Kidney (tissue), 14 donors: ENCODE results near the gene CCDC7. TPM values are rescaled to one million over a fixed set of nuclear protein-coding genes. Genes with fewer than 3 reads are reported as not detected.

Experiments
- DNase-seq, 5 donors: peaks; one replicate each; pipeline ENCODE4 v3.0.0-alpha.2; 2013 to 2020
- FAIRE-seq: peaks from 2 replicates; lab custom pipeline; 2012; peaks lifted over from hg19 to GRCh38; lab: Jason Lieb, UNC
- H3K27ac ChIP-seq, 2 donors: one replicate each; pipeline ENCODE4 v1.7.0; 2013; ENCODE audit warnings: low read depth in 2 of 2, low read length in 2 of 2, inconsistent platforms in 1 of 2
- H3K27me3 ChIP-seq: one replicate; pipeline ENCODE4 v1.7.1; 2013; ENCODE audit warnings: low read length, inconsistent platforms; ENCODE audit not compliant: control insufficient read depth, insufficient read depth
- H3K36me3 ChIP-seq, 3 donors: one replicate each; pipeline versions ENCODE4 v1.7.0 to v1.7.1; 2013; ENCODE audit warnings: low read length in 3 of 3, control low read depth in 1 of 3, inconsistent platforms in 1 of 3; ENCODE audit not compliant: insufficient read depth in 3 of 3, control insufficient read depth in 2 of 3
- H3K4me1 ChIP-seq, 3 donors: one replicate each; pipeline versions ENCODE4 v1.7.0 to v1.7.1; 2013; ENCODE audit warnings: low read length in 3 of 3, inconsistent platforms in 1 of 3, low read depth in 1 of 3; ENCODE audit not compliant: control insufficient read depth in 2 of 3, insufficient read depth in 2 of 3
- H3K4me3 ChIP-seq, 3 donors: one replicate each; pipeline versions ENCODE4 v1.7.0 to v1.8.1; 2013; ENCODE audit warnings: low read length in 3 of 3, control low read depth in 1 of 3, inconsistent platforms in 1 of 3
- H3K9ac ChIP-seq, 3 donors: one replicate each; pipeline versions ENCODE4 v1.7.0 to v1.7.1; 2013; ENCODE audit warnings: low read length in 3 of 3, control low read depth in 1 of 3, inconsistent platforms in 1 of 3
- H3K9me3 ChIP-seq, 3 donors: one replicate each; pipeline versions ENCODE4 v1.7.0 to v1.7.1; 2013; ENCODE audit warnings: low read length in 3 of 3, control low read depth in 1 of 3, inconsistent platforms in 1 of 3; ENCODE audit not compliant: control insufficient read depth in 2 of 3, insufficient read depth in 1 of 3
- CTCF ChIP-seq: IDR thresholded peaks from 3 replicates; pipeline ENCODE4 v1.5.1; 2012; ENCODE audit warnings: mild to moderate bottlenecking, moderate library complexity, borderline replicate concordance; ENCODE audit not compliant: insufficient read depth; ENCODE audit errors: extremely low read depth
- intact Hi-C: fragments of 100-400 bp; cut with DNase I; formaldehyde crosslinking; loops from one replicate; pipeline ENCODE4 v1.11.1; 2022
- polyA plus RNA-seq: library from polyadenylated mRNA; stranded (reverse); fragments of 350-450 nt; fragmentation: Illumina TruSeq; extraction: RNeasy Lipid Tissue Mini Kit (QIAGEN cat#74804); gene quantifications from one replicate; pipeline ENCODE4 v1.2.3, GENCODE V29; 2014; ENCODE audit warnings: low read depth, low replicate concordance; ENCODE audit not compliant: insufficient read depth
- total RNA-seq: library from RNA; stranded (reverse); fragmentation: NEBNext Ultra II Directional; extraction: Animal tissue kit (Norgen Biotek cat#: 25700); gene quantifications from one replicate; pipeline ENCODE4 v1.2.1, GENCODE V29; 2021
- donor health status: control.
- donor health status: control.
- donor health status: control.
- donor health status: control.
- donor health status: control.
- donor health status: DM: yes; HTN: yes; CAD: no.
- donor health status: Normal renal cell carcinoma (clear cell type).

Gene CCDC7
- total and polyA plus RNA-seq, 2 donors from 2014 or later: 0.84 to 28.0 TPM

DNA sequence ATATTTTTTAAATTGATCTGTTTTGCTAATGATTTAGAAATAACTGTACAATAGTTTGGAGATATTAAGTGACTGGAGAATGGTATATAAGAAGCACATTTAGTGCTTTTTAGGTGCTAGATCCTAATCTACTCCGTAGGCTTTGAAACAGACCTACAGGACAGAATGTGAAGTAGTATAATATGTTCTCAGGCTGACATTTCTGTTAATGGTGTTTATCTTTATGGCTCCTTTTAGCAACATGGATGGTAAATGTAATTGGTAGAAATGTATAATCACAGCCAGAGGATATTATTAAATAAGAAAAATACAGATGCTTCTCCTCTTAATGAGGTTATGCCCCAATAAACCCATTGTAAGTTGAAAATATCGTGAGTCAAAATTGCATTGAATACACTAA lies 30.6 kb upstream of the CCDC7 start:
- FAIRE-seq (no peak), DNase-seq (no peak)
- H3K9me3 ChIP-seq: no peaks in the 10 kb centered on the region
- H3K36me3 ChIP-seq: no peaks in the 10 kb centered on the region
- TF ChIP-seq CTCF: no peak
- no peak overlapping the region for H3K9ac ChIP-seq
- no peak overlapping the region for H3K4me3 ChIP-seq
- H3K27ac ChIP-seq: no peak overlapping the region
- H3K4me1 ChIP-seq: no peaks in the 10 kb centered on the region
- H3K27me3 ChIP-seq: no peaks in the 10 kb centered on the region
- intact Hi-C loops: no loop called here

- Histone ChIP-seq H3K36me3 (no peaks in the 10 kb centered on the region), H3K9ac (no peak overlapping the region), H3K4me3 (no peak overlapping the region), H3K9me3 (peaks cover 0 to 5% (median 3%) of the 10 kb centered on the region in 3 donors), H3K4me1 (no peaks in the 10 kb centered on the region), H3K27ac (no peak overlapping the region), H3K27me3 (no peaks in the 10 kb centered on the region)
- intact Hi-C loops: no loop called here
- DNase-seq (peak in 3 of 5 donors; percentile 14 to 89 (median 48)), FAIRE-seq (no peak)
- no peak for TF ChIP-seq CTCF
Observed at GRCh38 chr10:32417911-32418547, 27.9 kb upstream of the CCDC7 start.

GRCh38 chr10:32418572-32418971 lies 27.4 kb upstream of the CCDC7 start:
- Histone ChIP-seq H3K9ac (no peak overlapping the region), H3K36me3 (no peaks in the 10 kb centered on the region), H3K4me3 (no peak overlapping the region), H3K27ac (no peak overlapping the region), H3K4me1 (no peaks in the 10 kb centered on the region), H3K9me3 (peaks cover 0 to 5% (median 3%) of the 10 kb centered on the region in 3 donors), H3K27me3 (no peaks in the 10 kb centered on the region)
- no peak for TF ChIP-seq CTCF
- DNase-seq (no peak), FAIRE-seq (no peak)
- intact Hi-C loops: no loop called here
